Naive thymus-derived CD8-positive, alpha-beta T cell (primary cell): Measurements from ENCODE around the gene ASCC1. TPM values are rescaled to one million over a fixed set of nuclear protein-coding genes. Genes with fewer than 3 reads are reported as not detected.
A peak's percentile ranks its signal among the peaks of the same experiment; 100 is the strongest.

Experiments
- ATAC-seq, 2 donors: fragments of 150-1000 bp; cut with Tn5 transposase in 1 of 2; sonication (Bioruptor Pico), chemical (Tn5 transposase) in 1 of 2; 1 replicate in 1 of 2; 2 replicates in 1 of 2; pipeline ENCODE4 v1.10.0; 2021; ENCODE audit warnings: mild to moderate bottlenecking in 2 of 2, moderate library complexity in 2 of 2
- POLR2A ChIA-PET: fragments of 350-600 bp; sonication (Branson Sonifier 250); formaldehyde crosslinking; loops from one replicate; lab custom pipeline; 2021; ENCODE audit warnings: antibody characterized with exemption; lab: Charles Lee
- DNase-seq, 10 donors: peaks; one replicate each; pipeline versions ENCODE4 v3.0.0 to v3.0.0-alpha.2; 2020 to 2022
- H3K27ac Mint-ChIP-seq, 10 donors: one replicate each; pipeline ENCODE4 v1.8.0; 2020 to 2022; ENCODE audit warnings: mild to moderate bottlenecking in 10 of 10, mixed read lengths in 10 of 10, moderate library complexity in 4 of 10, inconsistent platforms in 1 of 10
- H3K27me3 Mint-ChIP-seq, 5 donors: one replicate each; pipeline ENCODE4 v1.8.0; 2021 to 2022; ENCODE audit warnings: mixed read lengths in 5 of 5
- H3K36me3 Mint-ChIP-seq, 3 donors: one replicate each; pipeline ENCODE4 v1.8.0; 2020 to 2022; ENCODE audit warnings: mixed read lengths in 3 of 3, mild to moderate bottlenecking in 2 of 3, inconsistent platforms in 1 of 3
- H3K4me1 Mint-ChIP-seq, 4 donors: one replicate each; pipeline ENCODE4 v1.8.0; 2021 to 2022; ENCODE audit warnings: mixed read lengths in 4 of 4
- H3K4me3 Mint-ChIP-seq, 10 donors: one replicate each; pipeline ENCODE4 v1.8.0; 2020 to 2022; ENCODE audit warnings: mild to moderate bottlenecking in 10 of 10, mixed read lengths in 10 of 10, moderate library complexity in 6 of 10, inconsistent platforms in 1 of 10
- H3K9me3 Mint-ChIP-seq, 9 donors: one replicate each; pipeline ENCODE4 v1.8.0; 2020 to 2022; ENCODE audit warnings: mixed read lengths in 9 of 9, mild to moderate bottlenecking in 3 of 9, inconsistent platforms in 1 of 9, moderate library complexity in 1 of 9
- polyA plus RNA-seq, 3 donors: library from polyadenylated mRNA; unstranded; fragments of 300-500 nt; fragmentation: Illumina TruSeq; gene quantifications; one replicate each; pipeline ENCODE4 v1.2.3, GENCODE V29; 2021
- total RNA-seq, 8 experiments: library from RNA in 2 of 8; stranded (reverse) in 2 of 8; gene quantifications; one replicate each; pipeline ENCODE4 v1.2.3 and lab custom pipeline; 2021 to 2026

The ASCC1 gene
- total and polyA plus RNA-seq, 5 experiments from 2014 or later, result 21.2 to 44.4 (median 24.7) TPM

DNA sequence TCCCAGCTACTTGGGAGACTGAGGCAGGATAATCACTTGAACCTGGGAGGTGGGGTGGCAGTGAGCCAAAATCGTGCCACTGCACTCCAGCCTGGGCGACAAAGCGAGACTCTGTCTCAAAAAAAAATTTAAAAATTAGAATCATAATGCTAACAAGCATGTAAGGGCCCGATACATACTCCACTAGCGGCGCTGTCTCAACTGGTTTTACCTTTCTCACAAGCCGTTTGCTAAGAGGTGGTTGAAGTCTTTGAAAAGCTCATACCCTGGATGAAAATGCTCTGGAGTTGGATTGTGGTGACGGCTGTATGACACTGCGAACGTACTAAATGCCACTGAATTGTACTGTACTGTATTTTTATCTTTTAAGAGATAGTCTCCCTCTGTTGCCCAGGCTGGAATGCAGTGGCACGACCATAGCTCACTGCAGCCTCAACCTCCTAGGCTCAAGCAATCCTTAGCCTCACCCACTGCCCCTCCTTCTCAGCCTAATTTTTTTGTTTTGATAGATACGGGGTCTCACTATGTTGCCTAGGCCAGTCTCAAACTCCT lies 157.7 kb downstream of the ASCC1 start:
- peak overlapping the region in 3 of 10 donors; percentile 12 to 14 (median 12) for H3K4me3 Mint-ChIP-seq
- POLR2A ChIA-PET, result interaction anchor here (1.0 to 7.7 kb wide), 13 partner anchors 9 to 264 kb away, joined by 3 to 64 read pairs (median 7); partner anchors contain the start of genes ANAPC16 and ASCC1
- peaks cover 35 to 58% (median 44%) of the 10 kb centered on the region in 4 donors for H3K4me1 Mint-ChIP-seq
- peak overlapping the region; percentile 35 to 98 (median 81) for H3K27ac Mint-ChIP-seq
- peaks cover 0 to 35% (median 0%) of the 10 kb centered on the region in 3 donors for H3K36me3 Mint-ChIP-seq
- no peaks in the 10 kb centered on the region for H3K9me3 Mint-ChIP-seq
- no peaks in the 10 kb centered on the region for H3K27me3 Mint-ChIP-seq
- DNase-seq, result peak in 1 of 10 donors; percentile 19
- ATAC-seq, result peak; percentile 7 to 13

- H3K4me3 Mint-ChIP-seq, result peak overlapping the region in 1 of 10 donors; percentile 34
- H3K4me1 Mint-ChIP-seq, result peaks cover 31 to 45% (median 39%) of the 10 kb centered on the region in 4 donors
- H3K27me3 Mint-ChIP-seq, result no peaks in the 10 kb centered on the region
- H3K36me3 Mint-ChIP-seq, result peaks cover 0 to 22% (median 0%) of the 10 kb centered on the region in 3 donors
- H3K27ac Mint-ChIP-seq, result peak overlapping the region; percentile 10 to 98 (median 64)
- no peaks in the 10 kb centered on the region for H3K9me3 Mint-ChIP-seq
- DNase-seq, result peak in 1 of 10 donors; percentile 5
- POLR2A ChIA-PET, result interaction anchor here (0.6 to 7.7 kb wide), 13 partner anchors 9 to 568 kb away, joined by 3 to 64 read pairs (median 4); partner anchors contain the start of gene DDIT4
- ATAC-seq, result no peak
These were observed 158.9 kb downstream of the ASCC1 start for GRCh38 chr10:72056932-72057751.

GRCh38 chr10:72056113-72056512 lies 160.0 kb downstream of the ASCC1 start:
- Mint-ChIP-seq H3K4me3 (no peak overlapping the region), H3K9me3 (no peaks in the 10 kb centered on the region), H3K4me1 (peaks cover 31 to 40% (median 33%) of the 10 kb centered on the region in 4 donors), H3K27ac (peak overlapping the region in 2 of 10 donors; percentile 6 to 15), H3K36me3 (peaks cover 0 to 13% (median 0%) of the 10 kb centered on the region in 3 donors), H3K27me3 (no peaks in the 10 kb centered on the region)
- POLR2A ChIA-PET, result interaction anchor here (0.6 to 7.7 kb wide), 6 partner anchors 8 to 569 kb away, joined by 3 to 64 read pairs (median 4); no protein-coding TSS in a partner anchor
- no peak for ATAC-seq
- no peak for DNase-seq

- peaks cover 13 to 27% (median 18%) of the 10 kb centered on the region in 4 donors for H3K4me1 Mint-ChIP-seq
- no peak for DNase-seq
- H3K27me3 Mint-ChIP-seq, result no peaks in the 10 kb centered on the region
- no peaks in the 10 kb centered on the region for H3K36me3 Mint-ChIP-seq
- no peak for ATAC-seq
- POLR2A ChIA-PET, result interaction anchor here (0.6 to 1.2 kb wide), 9 partner anchors 9 to 274 kb away, joined by 3 to 4 read pairs (median 3); no protein-coding TSS in a partner anchor
- H3K9me3 Mint-ChIP-seq, result no peaks in the 10 kb centered on the region
- no peak overlapping the region for H3K27ac Mint-ChIP-seq
- H3K4me3 Mint-ChIP-seq, result no peak overlapping the region
These were observed 162.4 kb downstream of the ASCC1 start for GRCh38 chr10:72053690-72054089.

- POLR2A ChIA-PET, result interaction anchor here (1.5 kb wide), 2 partner anchors 9 to 37 kb away, joined by 3 to 4 read pairs; partner anchors contain the start of gene SPOCK2
These were observed 165.2 kb downstream of the ASCC1 start for GRCh38 chr10:72050873-72051272.

DNA sequence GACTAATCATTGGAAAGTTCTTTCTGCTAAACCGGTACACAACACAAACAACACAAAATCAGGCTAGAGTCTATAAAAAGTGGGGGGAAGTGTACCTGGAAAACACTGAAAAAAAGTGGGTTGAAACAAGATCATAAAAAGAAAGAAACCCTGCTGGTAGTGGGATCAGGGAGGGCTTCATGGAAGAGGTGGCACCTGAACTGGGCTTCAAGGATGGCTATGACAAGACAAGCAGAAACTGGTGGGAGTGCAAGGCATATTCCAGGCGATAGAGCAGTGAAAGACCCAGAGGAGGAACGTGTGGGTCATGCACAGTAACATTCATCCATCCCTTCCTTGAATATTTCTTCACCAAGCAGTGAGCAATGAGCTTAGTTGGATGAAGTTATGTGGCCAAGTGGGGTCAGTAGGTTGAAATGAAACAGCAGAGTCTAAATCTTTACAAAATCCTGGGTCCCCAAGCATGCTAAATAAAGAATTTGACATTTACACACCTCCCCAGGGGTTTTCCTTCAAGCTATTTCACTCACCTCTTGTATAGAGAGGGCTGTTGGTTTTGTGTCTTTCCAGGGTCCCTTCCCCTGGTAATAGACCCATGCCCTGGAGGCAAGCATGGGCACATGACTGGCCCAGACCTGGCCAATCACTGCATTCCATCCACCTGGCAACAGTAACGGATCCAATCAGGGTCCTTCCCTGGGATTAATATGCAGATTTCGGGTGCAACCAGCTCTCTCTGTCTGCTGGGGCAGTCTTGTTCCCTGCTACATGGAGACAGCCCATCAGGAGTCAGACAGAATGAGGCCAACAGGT lies 165.9 kb downstream of the ASCC1 start:
- no peaks in the 10 kb centered on the region for H3K9me3 Mint-ChIP-seq
- no peaks in the 10 kb centered on the region for H3K36me3 Mint-ChIP-seq
- peaks cover 6 to 16% (median 12%) of the 10 kb centered on the region in 4 donors for H3K4me1 Mint-ChIP-seq
- no peaks in the 10 kb centered on the region for H3K27me3 Mint-ChIP-seq
- POLR2A ChIA-PET, result interaction anchor here (0.5 to 2.1 kb wide), 9 partner anchors 8 to 171 kb away, joined by 3 to 11 read pairs (median 4); partner anchors contain the start of genes ANAPC16, ASCC1 and SPOCK2
- no peak overlapping the region for H3K4me3 Mint-ChIP-seq
- DNase-seq (no peak), ATAC-seq (no peak)
- H3K27ac Mint-ChIP-seq, result peak overlapping the region in 1 of 10 donors; percentile 43

More at GRCh38 chr10:72050873-72051272, 165.2 kb downstream of the ASCC1 start:
- no peak for DNase-seq
- no peaks in the 10 kb centered on the region for H3K9me3 Mint-ChIP-seq
- no peaks in the 10 kb centered on the region for H3K27me3 Mint-ChIP-seq
- peak overlapping the region in 1 of 10 donors; percentile 43 for H3K27ac Mint-ChIP-seq
- H3K4me3 Mint-ChIP-seq, result no peak overlapping the region
- H3K4me1 Mint-ChIP-seq, result peaks cover 8 to 16% (median 13%) of the 10 kb centered on the region in 4 donors
- no peaks in the 10 kb centered on the region for H3K36me3 Mint-ChIP-seq
- no peak for ATAC-seq

DNA sequence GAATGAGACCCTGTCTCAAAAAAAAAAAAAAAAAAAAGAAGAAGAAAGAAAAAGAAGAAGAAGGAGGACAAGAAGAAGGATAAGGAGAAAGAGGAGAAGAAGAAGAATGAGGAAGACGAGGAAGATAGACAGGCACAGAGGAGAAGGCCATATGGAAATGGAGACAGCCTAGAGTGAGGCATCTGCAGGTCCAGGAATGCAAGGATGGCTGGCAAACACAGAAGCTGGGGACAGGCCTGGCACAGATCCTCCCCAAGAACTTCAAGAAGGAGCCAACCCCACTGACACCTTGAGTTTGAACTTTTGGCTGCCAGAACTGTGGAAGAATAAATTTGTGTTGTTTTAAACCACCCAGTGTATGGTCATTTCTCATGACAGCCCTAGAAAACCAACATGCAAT lies 166.6 kb downstream of the ASCC1 start:
- Mint-ChIP-seq H3K36me3 (no peaks in the 10 kb centered on the region), H3K9me3 (no peaks in the 10 kb centered on the region), H3K4me1 (peaks cover 4 to 16% (median 7%) of the 10 kb centered on the region in 4 donors), H3K4me3 (no peak overlapping the region), H3K27ac (peak overlapping the region in 1 of 10 donors; percentile 18), H3K27me3 (no peaks in the 10 kb centered on the region)
- POLR2A ChIA-PET, result interaction anchor here (0.5 to 2.5 kb wide), 10 partner anchors 9 to 296 kb away, joined by 3 to 15 read pairs (median 4); partner anchors contain the start of genes ANAPC16, ASCC1 and SPOCK2
- ATAC-seq (no peak), DNase-seq (no peak)

GRCh38 chr10:72048450-72049124 lies 167.5 kb downstream of the ASCC1 start:
- H3K27me3 Mint-ChIP-seq, result no peaks in the 10 kb centered on the region
- DNase-seq, result peak; percentile 77 to 92 (median 86)
- peak overlapping the region in 6 of 10 donors; percentile 8 to 61 (median 33) for H3K27ac Mint-ChIP-seq
- H3K4me1 Mint-ChIP-seq, result peaks cover 5 to 16% (median 7%) of the 10 kb centered on the region in 4 donors
- no peaks in the 10 kb centered on the region for H3K9me3 Mint-ChIP-seq
- no peak overlapping the region for H3K4me3 Mint-ChIP-seq
- POLR2A ChIA-PET, result interaction anchor here (0.7 to 2.5 kb wide), 8 partner anchors 10 to 729 kb away, joined by 3 to 15 read pairs (median 4); partner anchors contain the start of genes ANAPC16, ASCC1 and SPOCK2
- peak; percentile 98 to 99 for ATAC-seq
- H3K36me3 Mint-ChIP-seq, result no peaks in the 10 kb centered on the region

Other genes starting within 250 kb of the ASCC1 start
- gene SPOCK2, start 127.7 kb downstream of the ASCC1 start, total RNA-seq, result 100 to 1,000 TPM; 566 to 578 TPM
- gene SPOCK2, start 127.7 kb downstream of the ASCC1 start, polyA plus RNA-seq, result 100 to 1,000 TPM; 177 to 292 (median 235) TPM
- gene ANAPC16, start 264 bp downstream of the ASCC1 start, total RNA-seq, result 100 to 1,000 TPM; 121 to 128 TPM
- gene ANAPC16, start 264 bp downstream of the ASCC1 start, polyA plus RNA-seq, result 100 to 1,000 TPM; 419 to 453 (median 444) TPM
- gene DDIT4, start 57.6 kb upstream of the ASCC1 start, total RNA-seq, result 10 to 100 TPM; 23.8 to 29.6 TPM
- gene DDIT4, start 57.6 kb upstream of the ASCC1 start, polyA plus RNA-seq, result 100 to 1,000 TPM in 2 of 3 donors, 10 to 100 TPM in 1; 68.0 to 190 (median 189) TPM
- gene DNAJB12, start 138.6 kb upstream of the ASCC1 start, total RNA-seq, result 10 to 100 TPM; 25.5 to 27.9 TPM
- gene DNAJB12, start 138.6 kb upstream of the ASCC1 start, polyA plus RNA-seq, result 10 to 100 TPM; 13.1 to 25.0 (median 16.6) TPM